HUES64 (cell line): Measurements from ENCODE around the gene EPB41L2.

Source experiments
- H3K27ac ChIP-seq: 2 replicates; pipeline ENCODE4 v1.7.0; 2013; ENCODE audit warnings: low read depth, low read length, inconsistent platforms
- H3K27me3 ChIP-seq: 2 replicates; pipeline ENCODE4 v1.6.1; 2013; ENCODE audit warnings: mild to moderate bottlenecking, low read length; ENCODE audit not compliant: insufficient read depth
- H3K36me3 ChIP-seq: 2 replicates; pipeline ENCODE4 v1.6.1; 2013; ENCODE audit warnings: mild to moderate bottlenecking, low read length; ENCODE audit not compliant: insufficient read depth
- H3K4me1 ChIP-seq: 2 replicates; pipeline ENCODE4 v1.6.1; 2013; ENCODE audit warnings: mild to moderate bottlenecking, low read length, moderate library complexity; ENCODE audit not compliant: insufficient read depth
- H3K4me3 ChIP-seq: 2 replicates; pipeline ENCODE4 v1.5.1; 2013; ENCODE audit warnings: mild to moderate bottlenecking, low read length, moderate library complexity
- H3K9ac ChIP-seq: 2 replicates; pipeline ENCODE4 v1.6.1; 2013; ENCODE audit warnings: mild to moderate bottlenecking, low read depth, low read length
- H3K9me3 ChIP-seq: 2 replicates; pipeline ENCODE4 v1.6.1; 2013; ENCODE audit warnings: low read depth, low read length; ENCODE audit not compliant: insufficient read depth
- WGBS: fragments of 150-250, 120-280 bp; methylation state at CpG from one replicate; pipeline ENCODE4 v1.1.7; 2013; ENCODE audit warnings: missing lambda C conversion rate; 5-methylcytosine and 5-hydroxymethylcytosine counted together

EPB41L2 gene

DNA sequence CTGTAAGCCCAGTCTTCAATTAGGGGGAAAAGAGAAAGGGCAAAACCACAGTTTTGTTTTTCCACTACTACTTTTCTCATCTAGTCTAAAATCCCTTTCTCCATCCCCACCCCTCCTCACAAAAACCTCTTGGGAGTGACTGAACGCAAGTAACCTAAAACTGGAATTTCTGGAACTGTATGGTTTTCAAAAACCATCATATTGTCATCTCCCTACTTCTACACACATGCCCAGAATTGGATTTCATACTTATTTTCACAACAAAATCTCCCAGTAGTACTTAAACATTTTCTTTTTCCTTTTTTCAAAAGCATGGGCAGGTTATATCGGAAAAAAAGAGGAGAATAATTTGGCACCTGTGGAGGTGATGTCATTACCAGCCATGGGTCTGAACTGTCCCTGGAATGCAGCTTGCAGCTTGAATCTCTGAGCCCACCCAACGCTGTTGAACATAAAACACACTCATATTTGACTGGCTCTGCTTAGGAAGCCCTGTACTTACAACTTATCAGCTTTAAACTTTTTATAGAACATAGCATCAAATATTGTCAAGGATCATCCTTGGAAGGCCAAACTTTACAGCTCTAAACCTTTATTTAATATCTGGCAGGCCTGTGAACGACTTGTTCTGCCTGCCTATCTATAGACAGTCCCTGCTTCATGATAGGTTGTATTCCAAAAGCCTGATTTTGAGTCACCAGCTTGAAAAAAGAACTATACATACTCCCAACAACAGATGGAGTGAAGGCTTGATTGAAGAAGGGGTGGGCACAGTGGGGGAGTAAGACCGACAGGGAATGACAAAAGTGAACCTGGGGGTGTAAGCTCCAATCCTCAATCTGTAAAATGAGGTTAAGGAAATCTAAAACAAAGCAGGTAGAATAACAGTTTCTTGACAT, 59.3 kb downstream of the EPB41L2 start:
- Histone ChIP-seq H3K9ac (no peak overlapping the region; the same call in 1 of the 2 replicates), H3K9me3 (peaks cover 21% of the 10 kb centered on the region), H3K36me3 (peaks cover 8% of the 10 kb centered on the region; the same call in 1 of the 2 replicates), H3K4me1 (peaks cover 46% of the 10 kb centered on the region), H3K27me3 (no peaks in the 10 kb centered on the region), H3K27ac (no peak overlapping the region; the same call in 1 of the 2 replicates), H3K4me3 (no peak overlapping the region)
- WGBS = 73% methylated on average over 5 of the region's 5 CpGs

DNA sequence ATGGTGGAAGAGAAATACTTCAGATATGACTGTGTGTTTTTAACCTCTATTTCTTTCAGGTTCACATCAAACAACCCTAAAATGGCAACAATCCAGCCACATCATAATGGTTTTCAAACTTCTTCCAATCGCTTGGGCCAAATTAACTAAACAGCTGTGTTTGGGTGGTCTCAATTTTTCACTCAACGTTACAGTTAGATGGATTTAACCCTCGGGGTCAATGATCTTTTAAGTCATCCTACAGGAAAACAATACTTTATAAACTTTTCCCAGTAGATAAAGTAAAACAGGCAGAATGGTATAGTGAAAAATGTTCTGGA, 60.4 kb downstream of the EPB41L2 start:
- H3K4me1 ChIP-seq = peaks cover 57% of the 10 kb centered on the region
- 99% methylated on average over 3 of the region's 3 CpGs for WGBS
- H3K4me3 ChIP-seq = no peak overlapping the region
- no peak overlapping the region for H3K27ac ChIP-seq
- peaks cover 2% of the 10 kb centered on the region; the same call in 1 of the 2 replicates for H3K36me3 ChIP-seq
- no peaks in the 10 kb centered on the region for H3K27me3 ChIP-seq
- H3K9me3 ChIP-seq = peaks cover 10% of the 10 kb centered on the region
- H3K9ac ChIP-seq = no peak overlapping the region

DNA sequence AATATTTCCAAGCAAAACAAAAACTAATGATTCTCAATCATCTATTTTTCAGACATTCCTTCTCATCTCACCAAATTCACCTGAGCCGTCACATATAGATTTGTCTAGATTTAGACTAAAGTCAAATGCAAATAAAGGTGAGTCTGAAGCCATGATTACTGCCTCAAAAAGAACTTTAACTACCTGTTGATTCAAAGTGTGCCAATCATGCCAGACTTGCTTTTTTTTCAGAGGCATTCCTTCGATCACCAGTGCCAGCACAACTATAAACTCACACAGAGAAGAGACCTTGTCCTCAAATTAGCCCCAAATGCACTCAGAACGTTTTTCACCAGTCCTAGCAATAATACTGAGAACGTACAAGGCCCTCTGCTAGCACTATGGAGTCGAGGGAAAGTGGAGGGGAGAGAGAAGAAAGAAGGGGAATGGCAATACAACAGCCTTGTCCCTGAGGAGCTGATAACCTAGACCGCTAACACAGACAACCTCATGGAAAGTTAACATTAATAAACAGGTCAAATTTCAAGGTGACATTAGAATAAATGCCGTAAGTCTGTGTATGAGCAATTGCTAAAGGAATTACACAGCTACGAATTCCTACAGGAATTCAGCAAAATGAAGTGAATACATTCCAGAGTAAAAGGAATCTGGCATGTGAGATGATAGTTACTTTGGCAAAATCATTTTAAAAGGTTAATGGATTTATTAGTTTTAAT, 60.9 kb downstream of the EPB41L2 start:
- H3K9ac ChIP-seq = no peak overlapping the region
- peaks cover 62% of the 10 kb centered on the region for H3K4me1 ChIP-seq
- WGBS = 57% methylated on average over 7 of the region's 8 CpGs

DNA sequence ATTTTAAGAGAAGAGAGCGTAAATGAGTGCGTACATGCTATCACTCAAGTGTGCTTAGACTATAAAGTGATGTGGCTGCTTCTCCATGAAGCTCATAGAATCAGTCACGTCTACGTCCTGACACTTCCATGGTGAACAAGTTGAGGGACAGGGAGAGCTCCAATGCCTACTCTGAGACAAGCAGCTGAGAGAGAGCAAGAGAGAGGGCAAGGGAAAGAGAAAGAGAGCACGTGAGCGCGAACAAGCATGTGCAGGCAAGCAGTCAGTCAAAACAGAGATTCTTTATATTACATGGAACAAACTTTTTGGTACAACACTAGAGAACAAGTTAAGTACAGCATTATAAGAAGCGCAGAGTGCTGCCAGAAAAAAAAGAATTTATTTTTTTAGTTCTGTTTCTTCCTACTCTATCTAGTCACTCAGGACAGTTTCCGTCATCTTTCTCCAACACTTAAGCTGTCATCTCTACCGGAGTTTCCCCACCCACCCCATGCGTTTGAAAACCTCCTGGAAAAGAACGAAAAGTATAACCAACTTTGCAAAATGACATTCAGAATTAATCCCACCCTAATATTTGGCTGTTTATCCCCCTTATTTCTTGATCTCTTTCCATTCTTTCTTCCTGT, 61.8 kb downstream of the EPB41L2 start:
- Histone ChIP-seq H3K9ac (no peak overlapping the region), H3K4me1 (peaks cover 71% of the 10 kb centered on the region), H3K27ac (no peak overlapping the region), H3K9me3 (no peaks in the 10 kb centered on the region), H3K27me3 (no peaks in the 10 kb centered on the region), H3K36me3 (no peaks in the 10 kb centered on the region), H3K4me3 (no peak overlapping the region)
- 84% methylated on average over 12 of the region's 12 CpGs for WGBS

More for the DNA sequence above, 60.9 kb downstream of the EPB41L2 start:
- Histone ChIP-seq H3K4me3 (no peak overlapping the region), H3K9me3 (peaks cover 5% of the 10 kb centered on the region), H3K36me3 (no peaks in the 10 kb centered on the region), H3K27ac (no peak overlapping the region), H3K27me3 (no peaks in the 10 kb centered on the region)

DNA sequence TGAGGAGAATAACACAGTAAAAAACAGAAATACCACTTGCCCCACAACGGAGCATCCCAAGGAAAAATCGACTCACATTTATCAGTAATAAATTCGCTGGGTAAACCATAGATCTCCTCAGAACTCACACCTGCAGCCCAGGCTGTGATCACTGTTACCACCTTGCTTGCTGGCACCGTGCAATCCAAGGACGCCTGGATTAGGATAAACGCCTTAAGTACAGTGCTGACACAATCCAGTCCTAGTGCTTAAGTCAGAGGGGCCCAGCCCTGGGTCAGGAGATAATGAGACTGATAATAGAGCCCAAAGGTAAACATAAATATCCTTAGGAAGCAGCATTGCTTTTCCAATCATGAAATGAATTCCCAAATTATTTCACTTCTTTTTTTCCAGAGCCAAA, 62.5 kb downstream of the EPB41L2 start:
- peaks cover 73% of the 10 kb centered on the region for H3K4me1 ChIP-seq
- H3K27ac ChIP-seq = no peak overlapping the region
- H3K4me3 ChIP-seq = no peak overlapping the region
- WGBS = 87% methylated on average over 6 of the region's 6 CpGs
- no peaks in the 10 kb centered on the region for H3K36me3 ChIP-seq
- no peaks in the 10 kb centered on the region for H3K9me3 ChIP-seq
- H3K27me3 ChIP-seq = no peaks in the 10 kb centered on the region
- no peak overlapping the region for H3K9ac ChIP-seq

DNA sequence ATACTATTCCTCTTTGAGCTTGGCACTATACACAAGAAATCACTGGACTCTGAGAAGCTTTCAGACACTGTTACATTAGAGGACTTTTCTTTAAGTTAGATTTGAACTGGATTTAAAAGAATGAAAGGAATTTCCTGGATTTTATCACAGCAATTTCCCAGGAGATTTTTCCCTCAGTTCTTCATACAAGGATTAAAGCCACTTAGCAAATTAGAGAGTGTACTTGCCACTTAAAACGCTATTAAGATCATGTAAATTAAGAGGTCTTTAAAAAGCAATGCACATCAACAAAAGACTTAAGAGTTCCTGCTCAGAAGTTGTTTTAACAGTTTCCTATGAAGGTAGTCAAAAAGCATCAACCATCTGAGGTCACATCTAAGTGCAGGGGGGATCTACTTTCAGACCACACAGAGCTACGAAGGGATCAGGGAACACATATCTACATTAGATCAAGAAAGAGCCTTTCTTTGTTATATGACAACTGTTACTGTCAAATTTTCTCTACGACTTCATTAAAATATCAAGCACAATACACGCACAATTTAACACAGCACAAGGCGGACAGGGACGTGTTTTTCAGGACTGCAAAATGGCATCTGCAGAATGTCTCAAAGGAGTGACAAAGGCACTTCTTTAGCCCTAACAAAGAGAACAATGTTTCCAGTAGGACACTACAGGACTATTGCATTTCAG, 65.8 kb downstream of the EPB41L2 start:
- Histone ChIP-seq H3K27me3 (no peaks in the 10 kb centered on the region), H3K27ac (peak overlapping the region; percentile 37), H3K36me3 (no peaks in the 10 kb centered on the region), H3K4me1 (peaks cover 65% of the 10 kb centered on the region), H3K9ac (peak overlapping the region; percentile 6; the same call in 1 of the 2 replicates), H3K9me3 (no peaks in the 10 kb centered on the region), H3K4me3 (no peak overlapping the region)
- WGBS = 24% methylated on average over 6 of the region's 6 CpGs

DNA sequence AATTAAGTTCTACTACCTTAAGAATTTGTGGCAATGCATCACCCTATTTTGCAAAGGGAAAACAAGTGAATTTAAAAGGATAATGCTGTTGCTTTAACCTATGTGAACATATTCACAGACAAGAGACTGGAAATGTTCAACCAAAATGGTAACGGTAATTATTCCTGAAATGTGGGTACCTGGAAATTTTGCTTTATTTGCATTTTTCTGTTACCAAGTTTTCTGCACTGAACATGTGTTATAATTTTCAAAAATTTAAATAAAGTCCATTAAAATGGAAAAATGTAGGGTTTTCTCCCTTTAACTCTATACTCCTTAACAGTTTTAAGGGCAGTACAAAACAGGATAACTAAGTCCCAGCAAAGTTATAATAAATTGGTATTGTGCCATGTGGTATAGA, 66.4 kb downstream of the EPB41L2 start:
- peak overlapping the region; percentile 37; the same call in 1 of the 2 replicates for H3K27ac ChIP-seq
- peaks cover 60% of the 10 kb centered on the region for H3K4me1 ChIP-seq
- H3K27me3 ChIP-seq = no peaks in the 10 kb centered on the region
- no peaks in the 10 kb centered on the region for H3K36me3 ChIP-seq
- no peak overlapping the region for H3K4me3 ChIP-seq
- no peaks in the 10 kb centered on the region for H3K9me3 ChIP-seq
- H3K9ac ChIP-seq = no peak overlapping the region
- 100% methylated on average over 1 of the region's 1 CpG for WGBS

DNA sequence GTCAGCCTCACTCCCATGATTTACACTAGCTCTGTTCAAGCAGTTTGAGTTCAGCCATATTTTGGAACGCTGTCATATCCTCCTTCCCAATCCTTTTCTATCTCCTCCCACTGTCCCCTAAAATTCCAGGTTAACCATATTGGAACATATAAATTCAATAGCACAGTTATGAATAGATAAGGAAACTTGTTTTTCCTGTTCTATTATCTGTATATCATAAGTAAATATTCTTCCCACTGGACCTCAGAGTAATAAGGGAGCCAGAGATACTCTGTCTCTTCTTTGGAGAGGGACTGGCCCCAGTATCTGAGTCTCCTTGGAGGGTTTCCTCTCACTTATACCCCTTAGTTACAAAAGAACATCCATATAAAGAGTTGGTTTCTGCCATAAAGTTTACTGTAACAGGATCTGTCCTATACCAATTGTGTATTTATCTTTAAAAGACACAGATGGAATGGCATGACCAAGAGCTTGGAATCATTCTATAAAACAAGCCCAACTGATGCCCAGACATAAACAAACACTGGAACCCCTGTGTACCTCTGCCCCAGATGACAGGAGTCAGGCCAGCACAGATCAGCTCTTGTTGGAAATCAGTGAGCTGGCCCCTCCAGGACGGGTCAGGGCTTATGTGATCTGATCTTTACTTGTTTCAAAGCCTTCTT, 67.1 kb downstream of the EPB41L2 start:
- Histone ChIP-seq H3K4me3 (no peak overlapping the region), H3K27me3 (no peaks in the 10 kb centered on the region), H3K4me1 (peaks cover 53% of the 10 kb centered on the region), H3K9me3 (no peaks in the 10 kb centered on the region), H3K27ac (no peak overlapping the region), H3K36me3 (no peaks in the 10 kb centered on the region), H3K9ac (no peak overlapping the region)
- WGBS = 87% methylated on average over 2 of the region's 2 CpGs

DNA sequence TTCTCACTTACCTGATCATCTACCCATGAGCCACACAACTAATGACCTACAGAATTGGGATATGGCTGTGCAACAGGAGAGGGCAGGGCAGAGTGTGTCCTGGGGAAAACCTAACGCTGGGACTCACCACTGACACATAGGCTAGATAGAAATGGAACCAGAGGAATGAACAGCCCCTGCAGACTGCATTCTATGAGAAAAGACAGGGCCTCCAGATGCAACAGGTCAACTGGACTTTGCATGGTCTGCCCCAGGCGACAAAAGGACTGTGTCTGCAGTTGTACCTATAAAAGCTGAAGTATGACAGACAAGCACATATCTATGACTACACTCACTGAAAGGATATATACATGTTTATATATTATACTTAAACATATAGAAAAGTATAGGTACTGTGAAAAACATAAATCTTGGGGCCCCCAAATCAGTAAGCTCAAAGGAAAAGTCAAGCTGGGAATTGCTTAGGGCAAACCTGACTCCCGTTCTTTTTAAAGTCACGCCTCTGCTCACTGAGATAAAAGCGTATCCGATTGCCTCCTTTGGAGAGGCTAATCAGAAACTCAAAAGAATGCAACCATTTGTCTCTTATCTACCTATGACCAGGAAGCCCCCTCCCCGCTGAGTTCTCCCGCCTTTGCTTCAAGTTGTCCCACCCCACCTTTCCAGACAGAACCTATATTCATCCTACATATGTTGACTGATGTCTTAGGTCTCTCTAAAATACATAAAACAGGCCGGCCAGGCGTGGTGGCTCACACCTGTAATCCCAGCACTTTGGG, 68.5 kb downstream of the EPB41L2 start:
- WGBS = 67% methylated on average over 10 of the region's 10 CpGs
- H3K4me3 ChIP-seq = no peak overlapping the region
- H3K27ac ChIP-seq = no peak overlapping the region
- H3K9ac ChIP-seq = no peak overlapping the region
- H3K4me1 ChIP-seq = peaks cover 48% of the 10 kb centered on the region
- H3K36me3 ChIP-seq = no peaks in the 10 kb centered on the region
- H3K27me3 ChIP-seq = no peaks in the 10 kb centered on the region
- H3K9me3 ChIP-seq = no peaks in the 10 kb centered on the region

DNA sequence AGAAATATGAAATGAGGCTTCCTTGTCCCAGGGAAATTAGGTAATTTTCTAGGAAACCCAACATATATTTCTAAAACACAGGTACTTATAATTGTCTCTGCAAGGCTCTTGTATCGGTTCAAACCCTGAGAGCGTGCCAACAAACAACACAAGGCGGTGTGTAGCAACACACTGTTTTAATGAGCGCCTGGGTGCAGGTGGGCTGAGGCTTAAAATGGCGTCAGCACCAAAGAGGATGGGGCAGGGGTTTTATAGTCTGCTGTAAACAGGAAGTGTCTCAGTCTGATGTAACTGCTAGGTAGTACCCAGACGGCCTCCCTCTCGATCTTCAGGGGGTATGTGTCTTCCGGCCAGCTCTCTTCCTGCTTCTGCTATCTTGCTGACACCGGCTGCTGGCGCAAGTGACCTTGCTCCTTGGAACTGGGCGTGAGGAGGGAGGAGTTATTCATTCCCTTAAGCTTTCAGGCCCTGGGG, 69.7 kb downstream of the EPB41L2 start:
- Histone ChIP-seq H3K9ac (no peak overlapping the region), H3K27me3 (no peaks in the 10 kb centered on the region), H3K9me3 (no peaks in the 10 kb centered on the region), H3K4me3 (no peak overlapping the region), H3K4me1 (peaks cover 44% of the 10 kb centered on the region), H3K36me3 (no peaks in the 10 kb centered on the region), H3K27ac (0 out of 2 replicates have a peak overlapping the region, but pooled peaks have one; percentile 19)
- 69% methylated on average over 11 of the region's 11 CpGs for WGBS
